NCI-H345 treated with DMSO at 0.1 percent for 48 hours (cell line): ENCODE data around the gene GRM8.

Source experiments
- DNase-seq: peaks from one replicate; lab custom pipeline; 2025; ENCODE audit not compliant: unreplicated experiment; lab: John Stamatoyannopoulos, UW

The GRM8 gene

DNA sequence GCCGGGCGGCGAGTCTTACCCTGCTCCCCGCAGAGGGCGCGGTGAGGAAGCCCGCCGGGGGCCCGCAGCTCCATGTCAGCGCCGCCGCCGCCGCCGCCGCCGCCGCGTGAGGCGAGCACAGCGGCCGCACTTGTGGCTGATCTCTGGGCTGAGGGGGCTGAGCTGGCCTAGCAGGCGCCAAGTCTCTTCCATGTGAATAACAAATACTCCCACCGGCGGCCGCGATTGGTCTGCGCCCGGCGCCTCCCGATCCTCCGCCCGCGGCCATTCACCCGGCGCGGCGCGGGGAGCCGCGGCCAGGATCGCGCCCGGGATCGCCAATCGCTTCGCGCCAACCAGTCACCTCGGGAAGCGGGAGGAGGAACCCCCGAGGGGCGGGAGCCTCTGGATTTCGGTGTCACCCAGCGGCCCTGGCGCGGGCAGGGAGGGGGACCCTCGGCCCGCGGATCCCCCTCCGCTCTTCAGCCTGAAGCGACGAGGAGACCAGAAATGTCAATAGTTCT lies at the start of gene GRM8:
TSS of gene GRM8 (minus strand) at position 164 of the 503 bp plus-strand sequence.
- peak; percentile 73 for DNase-seq

DNA sequence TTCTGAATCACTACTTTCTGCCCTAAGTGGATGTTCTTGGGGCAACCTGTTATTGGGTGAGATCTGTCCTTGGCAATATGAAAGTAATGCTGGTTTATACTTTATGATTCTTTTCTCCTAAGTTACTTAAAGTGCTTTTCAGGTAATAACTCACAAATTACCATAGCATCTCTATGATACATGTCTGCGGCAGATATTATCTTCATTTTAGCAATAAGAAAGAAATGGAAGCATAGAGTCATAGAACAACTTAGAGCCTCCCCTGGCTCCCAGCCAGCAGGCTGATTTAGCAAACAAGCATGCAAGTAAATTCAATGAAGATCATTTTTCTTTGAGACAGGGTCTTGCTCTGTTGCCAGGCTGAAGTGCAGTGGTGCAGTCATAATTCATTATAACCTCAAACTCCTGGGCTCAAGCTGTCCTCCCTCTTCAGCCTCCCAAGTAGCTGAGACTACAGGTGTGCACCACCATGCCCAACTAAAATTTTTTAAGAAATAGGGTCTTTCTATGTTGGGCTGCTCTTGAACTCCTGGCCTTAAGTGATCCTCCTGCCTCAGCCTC lies 38.1 kb upstream of the GRM8 start:
- no peak for DNase-seq

DNA sequence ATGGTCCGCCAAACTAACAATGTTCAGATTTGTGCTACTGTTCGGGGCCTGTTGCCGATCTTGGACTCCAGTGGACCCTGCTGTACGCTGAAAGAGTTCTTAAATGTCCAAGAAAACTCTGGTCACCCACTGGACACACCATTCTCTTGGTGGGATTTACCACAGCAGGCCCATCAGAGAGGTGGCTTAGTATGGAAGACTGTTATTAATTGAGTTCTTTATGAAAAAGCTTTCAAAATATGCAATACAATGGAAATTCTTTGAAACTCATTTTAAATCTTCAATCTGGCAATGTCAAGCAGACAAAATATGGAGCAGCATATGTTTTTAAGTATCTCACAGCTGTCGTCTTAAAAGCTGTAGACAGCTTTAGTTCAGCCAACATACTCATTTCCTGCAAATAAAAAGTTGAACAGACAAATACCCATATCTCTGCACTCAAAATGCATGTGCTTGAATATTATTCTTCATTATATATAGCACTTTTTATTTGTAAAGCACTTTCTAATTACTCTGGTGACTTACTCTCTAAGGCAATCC lies 37.4 kb upstream of the GRM8 start:
- DNase-seq, result no peak

DNA sequence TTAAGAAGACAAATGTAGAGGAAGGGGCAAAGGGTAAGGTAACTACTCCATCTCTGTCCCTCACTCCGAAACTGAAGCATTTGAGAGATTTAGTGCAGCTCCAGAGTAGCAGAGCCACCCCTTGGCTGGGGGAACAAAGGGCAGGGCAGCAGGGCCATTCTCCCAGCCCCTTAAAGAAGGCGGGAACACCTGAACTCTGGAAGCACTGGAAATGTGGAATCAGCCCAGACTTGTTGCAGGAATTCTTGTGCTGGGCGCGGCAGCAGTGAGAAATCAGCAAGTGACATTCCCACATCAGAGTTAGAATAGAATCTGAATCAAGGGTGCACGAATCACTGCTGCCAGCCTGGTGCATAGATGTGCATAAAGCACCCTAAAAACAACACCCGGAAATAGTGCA lies 34.4 kb upstream of the GRM8 start:
- no peak for DNase-seq

DNA sequence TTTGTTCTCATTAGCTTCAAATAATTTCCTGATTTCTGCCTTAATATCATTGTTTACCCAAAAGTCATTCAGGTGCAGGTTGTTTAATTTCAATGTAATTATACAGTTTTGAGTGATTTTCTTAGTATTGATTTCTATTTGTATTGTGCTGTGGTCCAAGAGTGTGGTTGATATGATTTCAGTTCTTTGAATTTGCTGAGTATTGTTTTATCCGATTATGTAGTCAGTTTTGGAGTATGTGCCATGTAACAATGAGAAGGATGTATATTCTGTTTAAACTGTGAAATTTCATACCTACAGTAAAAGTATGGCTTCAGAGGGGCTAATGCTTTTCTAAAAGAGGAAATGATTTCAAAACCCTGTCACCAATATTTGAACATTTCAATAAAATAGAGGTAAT lies 17.4 kb upstream of the GRM8 start:
- no peak for DNase-seq

DNA sequence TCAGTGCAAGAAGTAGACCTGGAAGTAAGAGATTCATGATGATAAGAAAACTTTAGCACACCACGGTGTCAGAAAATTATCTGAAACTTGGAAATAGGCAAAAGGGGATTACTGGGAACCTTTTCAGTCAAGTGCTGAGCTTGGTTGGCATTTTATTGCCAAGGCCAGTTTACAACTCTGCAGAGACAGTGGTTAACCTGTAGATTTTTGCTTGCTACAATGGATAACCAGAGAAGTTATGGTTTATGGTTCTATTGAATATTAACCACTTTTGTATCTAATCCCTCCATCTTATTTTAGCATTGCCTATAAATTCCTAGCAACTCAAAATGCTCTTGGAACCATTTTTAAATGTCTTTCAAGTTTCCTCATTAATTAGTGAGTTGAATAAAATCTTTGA lies 13.3 kb upstream of the GRM8 start:
- no peak for DNase-seq

DNA sequence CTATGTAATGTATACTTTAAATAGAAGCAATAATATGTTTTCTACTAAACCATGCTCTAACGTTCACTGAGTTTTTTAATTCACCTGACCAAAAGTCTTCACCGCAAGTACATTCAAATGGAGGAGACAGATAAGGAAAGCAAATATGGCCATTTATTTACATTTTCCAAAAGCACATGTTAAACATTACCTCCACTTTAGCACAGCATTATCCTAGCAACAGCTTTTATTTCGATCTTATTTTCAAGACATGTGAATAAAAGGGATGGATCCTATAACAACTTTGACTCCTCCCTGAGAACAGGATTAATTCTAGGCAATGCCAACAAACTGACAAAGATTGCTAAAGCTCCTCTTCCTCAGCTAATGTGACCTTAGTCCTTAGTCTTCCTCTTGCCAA lies 11.5 kb upstream of the GRM8 start:
- DNase-seq, result no peak

DNA sequence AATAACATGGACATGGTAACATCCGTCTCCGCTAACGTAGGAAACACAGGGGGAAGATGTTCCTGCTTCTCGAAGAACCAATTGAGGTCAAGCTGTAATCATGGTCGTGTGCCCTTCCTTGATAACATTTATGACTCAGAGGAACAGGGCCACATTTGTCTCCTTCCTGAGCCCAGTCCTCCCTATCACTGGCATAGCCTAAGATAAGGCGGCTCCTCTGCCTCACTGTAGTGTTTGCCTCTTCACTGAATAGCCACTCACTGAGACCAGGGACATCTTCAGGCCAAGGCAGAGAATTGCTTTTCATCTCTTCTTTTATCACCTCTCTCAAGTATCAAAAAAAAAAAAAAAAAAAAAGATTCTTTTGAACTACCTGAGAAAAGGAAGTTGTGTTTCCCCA lies 5.4 kb upstream of the GRM8 start:
- no peak for DNase-seq

DNA sequence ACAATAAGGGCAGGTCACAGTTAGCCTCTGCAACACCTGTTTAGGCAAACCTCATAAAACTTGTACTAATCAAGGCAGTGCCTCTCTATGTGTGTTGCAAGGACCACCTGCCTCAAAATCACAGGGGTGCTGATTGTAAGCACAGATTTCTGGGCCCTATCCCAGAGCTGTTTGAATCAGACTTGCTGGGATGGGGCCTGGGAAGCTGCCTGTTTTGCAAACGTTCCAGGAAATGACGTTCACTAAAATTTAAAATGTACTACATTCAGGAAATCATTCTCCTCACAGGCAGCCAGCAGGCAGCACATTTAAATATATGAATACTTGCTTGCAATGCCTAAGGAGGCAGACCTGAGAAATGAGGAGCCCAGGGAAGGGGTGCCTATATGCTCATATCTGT lies 4.3 kb upstream of the GRM8 start:
- no peak for DNase-seq

DNA sequence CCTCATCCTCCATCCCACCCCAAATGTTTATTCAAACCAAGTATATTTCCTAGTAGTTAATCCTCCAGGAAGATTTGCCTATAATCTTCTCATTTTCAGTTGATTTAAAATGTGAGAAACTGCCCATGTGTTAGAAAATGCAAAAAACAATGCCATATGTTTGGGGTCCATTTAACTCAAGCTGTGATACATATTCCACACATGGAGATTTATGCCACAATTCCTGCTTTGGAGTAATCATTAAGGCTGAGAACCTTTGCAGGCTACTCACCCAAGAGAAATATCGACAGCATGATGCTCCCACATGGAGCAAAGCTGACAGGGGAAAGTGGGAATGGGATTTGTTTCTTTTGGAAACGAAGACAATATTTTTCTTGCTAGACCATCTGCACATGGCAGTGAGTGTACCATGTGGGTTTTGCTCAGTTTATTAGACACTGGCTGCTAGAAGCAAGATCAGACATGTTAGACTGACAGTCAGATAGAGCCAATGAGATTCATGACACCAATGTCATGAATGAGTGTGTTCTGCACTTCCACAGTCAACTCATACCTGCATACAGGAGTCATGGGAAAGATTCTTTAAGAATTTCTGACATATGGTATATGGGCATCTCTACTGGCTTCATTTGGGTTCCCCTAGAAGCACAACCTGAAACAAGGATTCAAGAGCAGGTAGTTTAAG lies 3.4 kb upstream of the GRM8 start:
- DNase-seq, result no peak

DNA sequence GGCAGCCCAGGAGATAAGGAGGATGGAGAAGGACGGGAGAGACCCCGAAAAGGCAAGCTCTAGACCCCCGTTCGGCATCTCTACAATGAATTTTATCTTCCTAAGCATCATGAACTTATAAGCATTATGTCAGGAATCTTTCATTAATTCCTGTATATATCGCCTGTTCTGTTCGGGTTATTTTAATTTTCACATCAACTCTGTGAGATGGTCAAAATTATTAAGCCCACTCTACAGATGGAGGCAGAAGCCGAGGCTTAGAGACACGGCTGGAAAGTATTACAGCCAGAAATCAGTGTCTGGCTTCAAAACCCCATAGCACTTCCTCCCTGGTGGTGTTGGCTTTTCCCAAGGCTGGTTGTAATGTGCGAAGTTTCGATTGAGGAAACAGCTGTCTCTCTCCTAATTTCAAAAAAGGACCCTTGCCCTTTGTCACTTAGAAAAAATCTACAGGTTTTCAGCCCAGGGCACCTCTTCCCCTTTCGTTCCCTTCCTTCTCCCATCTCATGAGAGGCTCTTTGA lies 1.5 kb upstream of the GRM8 start:
- no peak for DNase-seq

DNA sequence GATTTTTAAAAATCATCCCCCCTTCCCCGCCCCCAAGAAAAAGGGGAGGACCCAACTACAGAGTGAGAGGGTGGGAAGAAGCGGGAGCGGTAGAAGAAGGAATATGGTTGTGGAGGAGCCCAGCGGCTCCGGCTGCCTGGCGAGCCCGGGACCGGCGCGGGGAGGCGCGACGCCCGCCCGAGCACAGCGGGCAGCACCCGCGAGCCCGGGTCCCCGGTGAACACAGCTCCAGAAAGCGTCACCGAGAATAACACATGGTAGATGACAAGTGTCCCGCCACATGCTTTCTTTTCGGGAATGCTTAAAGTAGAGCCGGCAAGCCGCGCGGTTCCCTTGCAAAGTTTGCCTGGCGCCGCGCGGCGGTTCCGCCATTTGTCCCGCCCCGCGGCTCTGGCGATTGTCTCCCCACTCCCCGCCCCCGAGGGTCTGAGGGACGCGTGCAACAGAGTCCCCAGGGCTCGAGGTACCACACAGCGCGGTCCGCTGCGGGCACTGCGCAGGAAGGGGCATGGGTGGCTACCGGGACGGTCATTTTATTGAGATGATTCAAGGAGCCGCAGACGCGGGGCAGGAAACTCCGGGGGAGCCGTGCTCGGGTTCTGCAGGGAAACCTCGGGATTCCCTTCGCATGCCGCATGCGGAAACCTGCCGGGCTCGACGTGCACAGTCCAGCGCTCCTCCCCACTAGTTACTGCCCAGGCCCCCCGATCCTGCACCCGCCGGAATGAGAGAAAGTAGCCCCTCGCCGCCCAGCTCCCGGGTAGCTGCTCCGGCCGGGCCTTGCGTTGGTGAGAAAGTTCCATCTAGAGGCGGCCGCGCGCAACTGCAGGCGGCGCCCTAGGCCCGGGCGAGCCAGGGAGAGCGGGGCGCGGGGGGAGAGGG lies 781 bp upstream of the GRM8 start:
- peak; percentile 71 for DNase-seq

DNA sequence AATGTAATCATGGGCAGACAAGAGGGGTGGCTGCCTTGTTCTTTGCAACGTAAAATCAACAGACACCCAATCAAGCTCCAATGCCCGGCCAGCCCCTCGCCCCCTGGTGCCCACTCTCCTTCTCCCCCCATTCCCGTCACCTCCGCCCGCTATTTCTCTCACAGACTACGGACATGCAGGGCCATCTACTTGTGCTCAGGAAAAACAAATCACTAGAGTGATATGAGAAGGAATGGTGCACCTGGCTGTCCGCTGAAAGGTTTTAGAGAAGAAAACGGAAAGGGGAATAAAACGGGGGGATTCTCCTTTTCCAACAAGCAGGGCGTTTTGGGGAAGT lies 396 bp downstream of the GRM8 start:
- DNase-seq, result no peak

DNA sequence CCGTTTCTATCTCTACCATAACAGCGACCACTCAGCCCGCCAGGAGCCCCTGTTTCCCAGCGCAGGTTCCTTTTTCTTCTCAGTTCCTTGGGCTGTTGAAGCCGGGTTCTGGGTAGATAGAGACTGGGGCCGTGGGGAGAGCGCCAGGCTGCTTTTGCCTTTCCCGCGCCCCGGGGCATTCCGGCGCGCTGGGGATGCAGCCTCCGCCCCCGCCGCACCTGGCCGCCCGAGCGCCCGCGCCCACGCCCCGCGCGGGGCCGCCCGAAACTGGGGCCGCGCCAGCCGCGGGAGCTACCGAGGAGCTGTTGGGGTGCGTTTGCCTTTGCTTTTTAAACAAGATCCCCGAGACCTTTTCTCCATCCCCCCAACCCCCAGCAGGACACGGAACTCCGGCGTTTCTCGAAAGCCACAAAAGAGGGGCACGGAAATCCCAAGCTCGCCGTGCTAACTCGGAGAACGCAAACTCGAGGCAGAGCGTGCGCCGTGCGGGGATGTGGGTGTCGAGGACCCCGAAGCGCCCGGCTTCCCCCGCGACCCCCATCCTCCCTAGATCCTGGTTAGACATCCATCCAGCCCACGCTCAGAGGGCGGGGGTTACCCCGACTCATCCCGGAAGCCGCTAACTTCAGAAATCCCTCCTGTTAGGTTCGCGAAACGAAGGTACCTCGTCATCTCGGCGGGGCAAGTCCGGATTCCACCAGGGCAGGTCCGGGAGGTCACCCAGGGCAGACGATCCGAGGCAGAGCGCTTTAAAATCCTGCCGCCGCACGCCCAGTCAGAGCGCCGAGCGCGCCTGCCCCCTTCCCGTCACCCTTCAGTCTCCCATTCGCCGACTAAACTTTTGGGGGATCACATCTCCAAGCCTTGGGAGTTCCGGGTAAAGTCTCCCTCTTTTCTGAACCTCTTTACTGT lies 1.0 kb downstream of the GRM8 start:
- DNase-seq, result peak; percentile 20

DNA sequence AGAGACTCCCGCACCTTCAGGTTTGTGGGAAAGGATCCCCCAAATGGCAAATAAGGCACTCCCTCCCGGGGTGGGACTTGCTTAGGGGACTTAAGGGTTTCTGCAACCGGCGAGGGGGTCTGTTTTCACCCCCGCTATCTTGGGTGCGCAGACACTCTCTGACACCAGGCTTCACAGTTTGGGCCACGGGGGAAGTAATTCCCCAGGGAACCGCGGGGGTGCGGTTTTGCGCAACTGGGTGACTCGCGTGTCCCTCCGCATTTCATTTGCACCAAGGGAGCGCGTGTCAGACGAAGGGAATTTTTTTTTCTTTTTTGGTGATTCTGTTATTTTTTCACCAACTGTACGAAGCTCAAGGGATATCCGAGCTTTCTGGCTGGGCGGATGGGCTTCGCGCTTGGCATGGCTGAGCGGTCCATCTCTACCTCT lies 1.7 kb downstream of the GRM8 start:
- DNase-seq, result no peak

DNA sequence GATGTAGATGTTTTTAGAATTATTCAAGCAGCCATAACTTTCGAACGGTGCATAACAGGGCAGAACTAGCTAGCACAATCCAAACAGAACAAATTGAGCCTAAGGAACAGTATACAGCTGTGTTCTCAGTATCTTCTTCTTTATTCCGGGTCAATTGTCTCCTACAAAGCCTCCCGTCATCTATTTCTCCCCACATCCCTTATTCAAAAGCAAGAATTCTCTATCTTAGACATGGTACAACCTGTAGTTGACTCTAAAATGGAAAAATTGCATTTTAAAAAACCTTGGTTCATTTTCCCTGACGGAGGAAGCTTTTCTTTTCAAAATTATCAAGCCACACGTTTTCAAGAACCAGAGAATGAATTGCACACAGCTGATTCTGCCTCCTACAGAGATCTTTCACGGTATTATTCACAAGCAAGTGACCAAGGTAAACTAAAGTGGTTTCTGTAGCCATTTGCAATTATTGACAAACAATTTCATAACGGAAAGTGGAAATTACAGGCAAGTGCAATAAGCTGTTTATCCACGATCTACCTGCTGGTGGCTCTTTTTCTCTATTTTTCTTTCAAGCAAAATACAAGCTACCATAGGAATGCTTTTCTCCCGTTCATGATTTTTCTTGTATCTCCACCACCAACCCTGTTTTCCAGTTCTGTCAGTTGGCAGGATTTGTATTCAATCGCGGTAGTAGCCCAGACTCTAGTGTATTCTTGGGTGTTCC lies 2.3 kb downstream of the GRM8 start:
- DNase-seq, result no peak

DNA sequence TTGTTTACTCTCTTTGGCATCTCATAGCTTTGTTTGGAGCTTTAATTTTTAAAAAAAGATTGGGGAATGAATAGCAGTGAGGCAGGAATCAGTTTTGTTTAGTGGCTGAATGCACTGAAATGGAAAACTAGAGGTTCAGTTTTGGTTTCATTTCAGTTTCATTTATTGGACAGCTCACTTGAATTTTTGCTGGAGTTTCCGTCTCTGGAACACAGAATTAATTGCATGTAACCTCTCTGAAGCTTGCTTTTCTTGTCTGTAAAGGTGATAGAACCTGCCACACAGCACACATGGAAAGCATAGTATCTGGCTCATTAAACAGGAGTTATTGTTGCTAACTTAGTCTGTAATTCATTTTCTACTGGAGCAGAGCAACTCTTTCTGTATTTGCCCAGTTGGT lies 7.1 kb downstream of the GRM8 start:
- no peak for DNase-seq

DNA sequence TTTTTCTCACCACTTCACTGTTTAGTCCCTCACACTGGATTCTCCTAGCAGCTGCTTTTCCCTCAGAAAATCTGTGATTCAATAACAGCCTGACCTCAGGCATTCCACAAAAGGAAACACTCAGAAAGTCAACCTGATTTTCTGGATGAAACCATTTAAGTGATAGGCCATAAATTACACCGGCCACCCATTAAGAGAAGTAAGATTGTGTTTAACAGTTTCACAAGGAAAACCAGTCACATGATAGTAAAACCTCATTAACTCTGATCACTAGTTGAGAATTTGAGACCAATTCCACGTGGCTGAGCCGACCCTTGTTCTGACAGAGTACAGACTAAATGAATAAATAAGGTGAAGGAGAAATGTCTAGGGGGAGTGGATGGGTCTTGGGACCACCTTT lies 7.7 kb downstream of the GRM8 start:
- no peak for DNase-seq

DNA sequence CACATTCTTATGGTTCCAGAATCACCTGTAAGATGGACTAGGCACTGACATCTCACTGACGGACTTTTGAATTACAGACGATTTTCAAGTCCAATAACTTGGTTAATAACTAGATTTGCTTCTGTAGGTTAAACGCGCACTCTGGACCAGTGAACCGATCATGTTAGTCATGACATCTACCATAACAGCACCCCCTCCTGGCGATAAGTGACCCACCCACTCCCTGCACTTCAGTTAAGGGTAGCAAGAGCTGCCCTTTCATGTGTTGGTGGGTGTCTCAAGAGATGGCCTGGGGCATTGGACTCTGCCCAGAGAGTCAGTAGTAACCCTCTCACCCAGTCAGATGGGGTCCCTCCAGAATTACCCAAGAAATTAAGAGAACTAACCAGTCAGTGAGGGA lies 12.9 kb downstream of the GRM8 start:
- no peak for DNase-seq

DNA sequence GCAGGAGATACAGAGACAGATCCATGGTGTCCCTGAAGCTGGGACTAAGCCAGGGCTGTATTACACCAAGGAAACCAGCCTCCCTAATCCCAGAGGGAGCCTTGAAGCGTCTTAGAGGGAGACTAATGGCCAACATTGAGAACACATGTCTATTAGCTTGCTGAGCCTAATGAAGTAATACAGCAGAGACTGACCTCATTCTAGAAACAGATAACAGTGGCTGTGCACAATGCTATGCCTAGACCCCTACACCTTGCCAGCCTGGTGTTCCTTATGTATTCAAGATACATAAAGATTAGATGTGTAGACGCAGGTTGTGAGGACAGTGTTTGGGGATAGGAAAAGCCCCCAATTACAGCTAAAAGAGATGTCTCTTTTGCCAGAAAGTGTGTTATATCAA lies 19.1 kb downstream of the GRM8 start:
- no peak for DNase-seq
